Mesothelial cell of epicardium (in vitro differentiated cells): ENCODE data around the gene EIF2S3. TPM values are rescaled to one million over a fixed set of nuclear protein-coding genes. Genes with fewer than 3 reads are reported as not detected.

ENCODE experiments used
- DNase-seq, 2 experiments: peaks; one replicate each; pipeline ENCODE4 v3.0.0; 2021; ENCODE audit warnings: low spot score in 2 of 2; ENCODE audit not compliant: unreplicated experiment in 2 of 2
- H3K27ac Mint-ChIP-seq: 2 replicates; pipeline ENCODE4 v1.8.0; 2021; ENCODE audit warnings: mixed read lengths
- H3K27me3 Mint-ChIP-seq: 2 replicates; pipeline ENCODE4 v1.8.0; 2021; ENCODE audit warnings: low read depth, mixed read lengths
- H3K36me3 Mint-ChIP-seq: 2 replicates; pipeline ENCODE4 v1.8.0; 2021; ENCODE audit warnings: mixed read lengths
- H3K4me1 Mint-ChIP-seq: 2 replicates; pipeline ENCODE4 v1.8.0; 2021; ENCODE audit warnings: mixed read lengths
- H3K4me3 Mint-ChIP-seq: 2 replicates; pipeline ENCODE4 v1.8.0; 2021; ENCODE audit warnings: mild to moderate bottlenecking, moderate library complexity, mixed read lengths
- H3K9me3 Mint-ChIP-seq: 2 replicates; pipeline ENCODE4 v1.8.0; 2021; ENCODE audit warnings: mixed read lengths
- total RNA-seq: library from RNA; stranded (reverse); gene quantifications from 3 replicates; pipeline ENCODE4 v1.2.1, GENCODE V29; 2021
- TF ChIP-seq, protein P1 (sequence below): fragments of 200-600 bp; sonication (generic); IDR thresholded peaks from one replicate; pipeline ENCODE4 v1.5.0; 2021; ENCODE audit warnings: antibody characterized with exemption; ENCODE audit not compliant: unreplicated experiment

The EIF2S3 gene
- total RNA-seq, 1 donor from 2014 or later: 460 TPM

DNA sequence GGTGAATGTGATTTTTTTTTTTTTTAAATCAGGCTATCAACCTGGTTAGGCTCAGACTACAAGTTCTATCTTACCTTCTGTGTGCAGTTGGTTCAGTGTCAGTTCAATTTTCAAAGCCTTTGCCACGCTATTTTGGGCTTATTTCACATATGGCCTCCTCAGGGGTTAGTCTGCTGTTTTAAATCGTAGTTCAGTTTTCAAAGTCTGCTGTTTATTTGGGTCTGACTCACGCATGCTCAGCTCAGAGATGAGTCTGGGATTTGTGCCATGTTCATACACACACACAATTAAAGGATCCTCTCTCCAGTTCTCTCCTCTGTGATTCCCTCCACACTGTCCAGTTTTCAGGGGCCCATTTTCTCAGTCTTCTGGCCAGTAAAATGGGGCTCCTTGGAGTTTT is 62.5 kb downstream of the EIF2S3 start:
- no peak for DNase-seq
- TF ChIP-seq, protein P1, sequence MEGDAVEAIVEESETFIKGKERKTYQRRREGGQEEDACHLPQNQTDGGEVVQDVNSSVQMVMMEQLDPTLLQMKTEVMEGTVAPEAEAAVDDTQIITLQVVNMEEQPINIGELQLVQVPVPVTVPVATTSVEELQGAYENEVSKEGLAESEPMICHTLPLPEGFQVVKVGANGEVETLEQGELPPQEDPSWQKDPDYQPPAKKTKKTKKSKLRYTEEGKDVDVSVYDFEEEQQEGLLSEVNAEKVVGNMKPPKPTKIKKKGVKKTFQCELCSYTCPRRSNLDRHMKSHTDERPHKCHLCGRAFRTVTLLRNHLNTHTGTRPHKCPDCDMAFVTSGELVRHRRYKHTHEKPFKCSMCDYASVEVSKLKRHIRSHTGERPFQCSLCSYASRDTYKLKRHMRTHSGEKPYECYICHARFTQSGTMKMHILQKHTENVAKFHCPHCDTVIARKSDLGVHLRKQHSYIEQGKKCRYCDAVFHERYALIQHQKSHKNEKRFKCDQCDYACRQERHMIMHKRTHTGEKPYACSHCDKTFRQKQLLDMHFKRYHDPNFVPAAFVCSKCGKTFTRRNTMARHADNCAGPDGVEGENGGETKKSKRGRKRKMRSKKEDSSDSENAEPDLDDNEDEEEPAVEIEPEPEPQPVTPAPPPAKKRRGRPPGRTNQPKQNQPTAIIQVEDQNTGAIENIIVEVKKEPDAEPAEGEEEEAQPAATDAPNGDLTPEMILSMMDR: no peak
- H3K27me3 Mint-ChIP-seq: no peaks in the 10 kb centered on the region
- peaks cover 4% of the 10 kb centered on the region for H3K36me3 Mint-ChIP-seq
- H3K9me3 Mint-ChIP-seq: no peaks in the 10 kb centered on the region
- peaks cover 14% of the 10 kb centered on the region for H3K4me1 Mint-ChIP-seq
- H3K4me3 Mint-ChIP-seq: no peak overlapping the region
- peak overlapping the region; percentile 85 for H3K27ac Mint-ChIP-seq

DNA sequence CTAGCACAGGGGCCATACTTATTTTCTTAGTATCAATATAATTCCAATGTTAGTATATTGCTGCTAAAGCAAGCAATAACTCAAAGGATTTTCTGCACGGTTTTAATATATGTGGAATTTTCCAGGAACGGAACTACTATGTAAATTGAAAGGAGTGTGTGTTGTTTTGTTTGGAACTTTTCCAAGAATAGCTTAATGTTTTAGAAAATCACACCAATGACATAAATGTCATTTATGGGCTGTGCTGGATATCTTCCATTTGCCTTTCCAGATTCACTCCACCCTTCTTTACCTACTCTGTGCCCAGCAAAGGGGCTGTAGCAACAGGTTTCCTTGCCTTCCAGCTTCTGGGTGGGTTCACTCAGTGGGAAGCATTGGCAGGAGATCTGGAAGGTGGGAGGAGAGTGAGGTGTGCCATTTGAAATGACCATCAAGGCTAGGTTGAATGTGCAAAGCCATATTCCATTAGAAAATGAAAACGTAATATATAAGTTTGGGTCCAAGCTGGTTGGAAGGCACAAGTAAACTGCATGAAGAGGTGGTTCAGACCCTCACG is 69.6 kb downstream of the EIF2S3 start:
- peaks cover 24% of the 10 kb centered on the region for H3K4me1 Mint-ChIP-seq
- H3K27me3 Mint-ChIP-seq: no peaks in the 10 kb centered on the region
- H3K36me3 Mint-ChIP-seq: peaks cover 2% of the 10 kb centered on the region
- no peak for DNase-seq
- no peak overlapping the region for H3K4me3 Mint-ChIP-seq
- H3K27ac Mint-ChIP-seq: peak overlapping the region; percentile 92
- TF ChIP-seq, protein P1: no peak
- no peaks in the 10 kb centered on the region for H3K9me3 Mint-ChIP-seq

DNA sequence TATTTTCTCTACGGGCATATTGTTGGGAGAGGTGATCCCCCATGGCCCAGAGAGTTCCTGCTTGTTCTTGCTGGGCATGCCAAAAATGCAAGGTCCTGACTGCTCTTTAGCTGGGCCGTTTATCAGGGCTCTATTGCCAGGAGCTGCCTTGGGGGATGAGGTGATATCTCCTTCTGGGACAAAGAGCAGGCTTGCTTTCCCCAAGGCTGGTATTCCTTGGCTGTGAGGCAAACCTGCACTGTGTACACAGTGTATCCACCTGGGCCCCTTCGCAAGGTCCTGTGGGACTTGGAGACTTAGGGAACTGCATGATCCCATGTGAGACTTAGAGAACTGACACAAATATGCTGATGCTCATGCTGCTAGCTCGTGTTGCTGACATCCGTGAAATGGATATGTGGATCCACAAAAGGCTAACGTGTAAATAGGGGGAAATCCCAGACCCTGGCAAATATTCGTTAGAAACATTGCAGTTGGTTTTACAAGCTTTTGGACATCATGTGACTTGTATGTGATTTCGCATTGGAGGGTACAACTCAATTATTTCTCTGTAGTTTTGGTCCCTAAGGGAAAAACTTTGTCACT is 70.4 kb downstream of the EIF2S3 start:
- TF ChIP-seq, protein P1: no peak
- Mint-ChIP-seq H3K27ac (peak overlapping the region; percentile 92), H3K4me1 (peaks cover 24% of the 10 kb centered on the region), H3K27me3 (no peaks in the 10 kb centered on the region), H3K4me3 (no peak overlapping the region), H3K9me3 (no peaks in the 10 kb centered on the region), H3K36me3 (peaks cover 2% of the 10 kb centered on the region)
- DNase-seq: no peak

Other genes with a start within 250 kb of the EIF2S3 start
- gene APOO, start 147.0 kb upstream of the EIF2S3 start, total RNA-seq: 45.2 to 55.7 TPM (median 50.5 TPM) in 3 replicates
- 0.13 TPM in 1 of 3 replicates, not detected in the others for gene CXorf58, start 146.9 kb upstream of the EIF2S3 start, total RNA-seq
- gene KLHL15, start 27.8 kb upstream of the EIF2S3 start, total RNA-seq: 21.9 to 23.8 TPM (median 22.2 TPM) in 3 replicates
- gene ZFX, start 94.8 kb downstream of the EIF2S3 start, total RNA-seq: 131 to 145 TPM (median 143 TPM) in 3 replicates